NK-92 (cell line): ENCODE measurements around the gene TIMM8A.

ENCODE experiments used
- DNase-seq: peaks from one replicate; lab custom pipeline; 2025; ENCODE audit not compliant: unreplicated experiment; lab: John Stamatoyannopoulos, UW

The TIMM8A gene, protein sequence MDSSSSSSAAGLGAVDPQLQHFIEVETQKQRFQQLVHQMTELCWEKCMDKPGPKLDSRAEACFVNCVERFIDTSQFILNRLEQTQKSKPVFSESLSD

DNA sequence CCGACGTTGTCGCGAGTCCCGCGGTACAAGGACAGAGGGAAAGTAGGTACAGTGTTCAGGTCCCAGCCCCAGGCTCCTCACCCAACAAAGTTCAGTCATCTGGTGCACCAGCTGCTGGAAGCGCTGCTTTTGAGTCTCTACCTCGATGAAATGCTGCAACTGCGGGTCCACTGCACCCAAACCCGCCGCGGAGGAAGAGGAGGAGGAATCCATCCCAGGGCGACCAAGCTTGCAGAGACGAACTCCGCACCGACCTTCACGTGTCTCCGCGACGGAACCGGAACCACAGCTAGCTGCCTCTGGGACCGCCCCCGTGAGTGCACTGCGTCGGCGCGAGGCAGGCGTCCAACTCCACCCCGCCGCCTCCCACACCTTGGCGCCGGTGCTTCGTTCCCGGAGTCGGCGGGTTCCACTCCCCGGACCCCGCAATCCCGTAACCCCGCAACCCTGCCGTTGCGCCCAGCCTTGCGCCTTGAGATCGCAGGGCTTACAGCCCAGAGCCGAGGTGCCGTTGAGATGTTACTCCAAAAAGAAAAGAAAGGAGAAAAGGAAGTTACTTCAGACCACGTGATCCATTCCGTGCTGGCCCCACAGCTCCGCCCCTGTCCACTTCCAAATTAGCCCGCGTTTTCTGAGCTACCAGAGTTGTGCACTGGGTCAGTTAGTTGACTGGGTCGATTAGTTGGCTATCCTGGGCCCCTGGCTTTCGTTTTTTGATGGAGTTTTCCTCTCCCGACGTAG is at the start of gene TIMM8A:
Gene TIMM8A, minus strand, starts transcription at position 291 of the 741 bp plus-strand sequence. Its CDS starts 78 bp downstream, at position 213.
- no peak for DNase-seq

DNA sequence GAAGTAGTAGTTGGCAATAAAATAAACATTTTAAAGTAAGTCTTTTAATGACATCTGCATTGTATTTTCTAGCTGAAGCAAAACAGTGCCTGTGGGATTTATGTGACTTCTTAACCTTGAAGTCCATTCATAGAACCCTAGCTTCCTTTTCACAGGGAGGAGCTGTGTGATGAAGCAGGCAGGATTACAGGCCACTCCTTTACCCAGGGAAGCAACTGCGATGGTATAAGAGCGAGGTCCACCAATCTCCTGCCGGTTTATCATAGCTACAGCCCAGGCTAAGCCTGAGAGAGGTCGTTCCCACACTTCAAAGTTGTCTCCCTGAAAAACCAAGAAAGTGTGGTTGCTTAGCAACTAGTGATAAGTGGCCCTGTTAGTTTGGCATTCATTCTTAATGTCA is 49.2 kb upstream of the TIMM8A start:
- no peak for DNase-seq

DNA sequence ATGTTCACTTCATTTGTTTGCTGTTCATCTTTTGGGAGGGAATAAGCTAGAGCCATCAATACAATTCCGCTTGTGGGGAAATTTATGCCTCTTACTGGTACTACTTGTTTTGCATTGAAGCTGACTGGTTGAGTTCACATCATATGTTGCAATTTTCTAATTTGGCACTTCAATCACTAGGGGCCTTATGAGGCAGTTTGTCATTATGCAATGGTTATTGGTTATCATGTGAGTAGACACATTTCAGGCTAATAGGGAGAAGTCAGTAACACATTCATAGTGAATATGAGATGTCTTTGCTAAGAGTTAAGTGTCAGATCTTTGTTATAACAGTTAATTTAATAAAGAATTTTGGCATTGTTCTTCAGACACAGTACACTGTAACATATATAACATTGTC is 47.2 kb upstream of the TIMM8A start:
- no peak for DNase-seq

DNA sequence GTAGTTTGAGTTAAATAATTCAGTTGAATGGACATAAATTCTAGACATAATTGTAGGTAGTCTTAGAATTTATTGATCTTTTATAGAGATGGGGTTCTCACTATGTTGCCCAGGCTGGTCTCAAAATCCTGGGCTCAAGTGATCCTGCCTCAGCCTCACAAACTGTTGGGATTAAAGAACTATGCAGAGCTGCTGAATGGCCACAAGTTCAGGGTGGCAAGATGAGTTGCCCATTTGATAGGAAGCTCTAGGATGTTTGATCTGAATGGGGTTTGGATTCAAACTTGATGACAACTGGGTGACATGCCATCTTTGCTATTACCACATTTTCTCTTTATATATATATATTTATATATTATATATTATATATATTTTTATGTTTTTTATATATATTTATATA is 45.8 kb upstream of the TIMM8A start:
- DNase-seq, result no peak

DNA sequence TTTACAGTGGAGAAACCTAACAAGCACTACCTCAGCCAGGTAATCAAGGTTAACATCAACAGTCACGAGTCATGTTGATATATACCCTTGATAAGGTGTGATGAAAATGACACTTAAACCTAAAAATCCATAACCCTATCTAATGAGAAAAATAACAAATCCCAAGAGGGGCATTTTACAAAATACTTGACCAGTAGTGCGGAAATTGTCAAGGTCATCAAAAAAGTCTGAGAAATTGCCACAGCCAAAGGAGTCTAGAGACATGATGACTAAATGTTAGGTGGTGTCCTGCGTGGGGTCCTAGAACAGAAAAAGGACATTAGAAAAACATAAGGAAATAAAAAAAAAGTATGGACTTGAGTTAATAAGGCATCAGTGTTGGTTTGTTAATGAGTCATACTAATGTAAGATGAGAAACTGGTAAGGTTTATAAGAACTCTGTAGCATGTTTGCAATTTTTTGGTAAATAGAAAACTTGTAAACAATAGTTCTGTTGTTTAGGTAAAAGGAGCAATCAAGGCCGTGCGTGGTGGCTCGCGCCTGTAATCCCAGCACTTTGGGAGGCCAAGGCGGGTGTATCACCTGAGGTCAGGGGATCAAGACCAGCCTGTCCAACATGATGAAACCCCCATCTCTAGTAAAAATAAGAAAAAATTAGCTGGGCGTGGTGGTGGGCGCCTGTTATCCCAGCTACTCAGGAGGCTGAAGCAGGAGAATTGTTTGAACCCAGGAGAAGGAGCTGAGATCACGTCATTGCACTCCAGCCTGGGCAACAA is 45.2 kb upstream of the TIMM8A start:
- no peak for DNase-seq

DNA sequence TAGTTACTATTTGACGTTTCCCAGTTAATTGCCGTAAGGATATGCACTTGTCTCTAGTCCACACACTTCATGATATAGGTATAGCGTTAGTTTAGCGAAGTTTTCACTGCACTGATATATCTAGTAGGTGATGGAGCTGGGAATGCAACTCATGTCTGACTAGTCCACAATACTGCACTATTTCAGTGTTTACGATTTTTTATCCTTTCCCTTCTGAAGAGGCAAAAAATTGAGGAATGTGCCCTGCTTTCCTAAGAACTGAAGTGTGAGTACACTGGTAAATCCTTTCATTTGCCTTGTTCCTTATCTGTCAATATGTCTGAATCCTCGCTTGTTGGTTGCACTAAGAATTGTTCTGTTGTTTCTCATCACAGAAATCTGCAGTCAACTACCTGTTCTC is 43.3 kb upstream of the TIMM8A start:
- no peak for DNase-seq

DNA sequence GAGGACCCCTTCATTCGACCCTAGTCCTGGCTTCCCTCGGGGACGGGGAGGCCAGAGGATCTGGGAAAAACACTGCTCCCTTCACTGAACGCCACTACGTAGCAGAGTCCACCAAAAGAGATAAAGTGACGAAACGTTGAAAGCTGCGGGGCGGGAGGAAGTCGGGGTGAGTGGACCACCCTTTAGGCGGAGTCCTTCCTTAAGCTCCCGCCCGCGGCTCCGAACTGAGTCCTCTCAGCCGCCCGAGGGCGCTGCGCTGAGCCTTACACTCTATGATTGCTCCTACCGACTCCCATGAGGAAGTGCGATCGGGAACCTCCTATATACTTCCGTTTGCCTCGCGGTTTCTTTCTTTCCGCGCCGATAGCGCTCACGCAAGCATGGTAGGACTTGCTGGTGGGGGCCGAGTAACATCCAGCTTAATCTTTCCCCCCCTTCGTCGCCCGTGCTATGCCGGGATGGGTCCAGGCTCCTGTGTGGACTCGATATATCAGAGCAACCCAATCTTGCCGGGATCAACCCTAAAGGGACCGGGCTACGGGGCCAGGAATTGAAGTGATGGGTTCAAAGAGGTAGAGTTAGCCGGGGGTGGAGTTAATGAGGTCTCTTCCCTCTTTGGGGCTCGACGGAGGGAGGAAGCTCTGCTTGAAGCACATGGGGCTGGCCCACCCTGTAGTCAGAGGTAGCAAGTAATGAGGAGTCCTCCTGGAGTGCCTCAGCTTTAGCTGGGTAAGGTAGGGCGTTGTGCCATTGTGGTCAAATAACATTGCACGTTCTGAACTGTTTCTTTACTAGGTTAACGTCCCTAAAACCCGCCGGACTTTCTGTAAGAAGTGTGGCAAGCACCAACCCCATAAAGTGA is 42.4 kb upstream of the TIMM8A start, which contains the start of gene RPL36A:
Gene RPL36A, plus strand, starts transcription at position 348 of the 862 bp plus-strand sequence. Its CDS starts 33 bp downstream, at position 381.
- DNase-seq, result peak; percentile 1

DNA sequence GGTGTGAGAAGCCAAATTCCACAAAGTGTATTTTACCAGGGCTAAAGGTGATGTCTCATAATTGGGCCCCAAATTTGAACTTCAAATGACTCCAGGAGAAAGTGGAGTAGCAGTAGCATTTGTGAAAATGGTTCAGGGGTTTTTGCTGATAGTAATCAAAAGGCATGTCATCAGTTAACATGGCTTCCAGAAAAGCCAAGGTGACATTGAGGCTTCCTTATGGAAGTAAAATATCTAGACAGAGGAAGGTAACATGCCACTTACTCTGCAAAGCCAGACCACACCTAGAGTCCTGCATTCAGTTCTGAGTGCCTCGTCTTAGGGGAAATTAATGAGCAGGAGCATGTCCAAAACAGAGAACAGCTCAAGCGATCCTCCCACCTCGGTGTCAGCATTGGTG is 40.1 kb upstream of the TIMM8A start:
- DNase-seq, result no peak

DNA sequence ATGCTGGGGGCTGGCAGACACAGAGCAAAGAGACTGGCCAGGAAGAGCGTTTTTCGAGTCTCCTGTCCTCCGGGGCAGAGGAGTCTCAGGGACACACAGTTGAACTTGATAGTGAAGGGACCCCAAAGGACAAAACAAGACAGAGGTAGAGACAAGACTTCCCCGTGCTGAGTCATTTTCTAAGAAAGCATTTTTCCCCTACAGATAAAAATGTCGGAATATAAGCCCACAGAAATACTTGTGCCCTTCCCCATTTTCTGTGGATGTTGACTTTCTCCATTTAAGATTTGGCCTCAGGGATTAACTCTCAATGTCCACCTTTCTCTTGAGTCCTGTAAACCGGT is 38.0 kb upstream of the TIMM8A start:
- no peak for DNase-seq

DNA sequence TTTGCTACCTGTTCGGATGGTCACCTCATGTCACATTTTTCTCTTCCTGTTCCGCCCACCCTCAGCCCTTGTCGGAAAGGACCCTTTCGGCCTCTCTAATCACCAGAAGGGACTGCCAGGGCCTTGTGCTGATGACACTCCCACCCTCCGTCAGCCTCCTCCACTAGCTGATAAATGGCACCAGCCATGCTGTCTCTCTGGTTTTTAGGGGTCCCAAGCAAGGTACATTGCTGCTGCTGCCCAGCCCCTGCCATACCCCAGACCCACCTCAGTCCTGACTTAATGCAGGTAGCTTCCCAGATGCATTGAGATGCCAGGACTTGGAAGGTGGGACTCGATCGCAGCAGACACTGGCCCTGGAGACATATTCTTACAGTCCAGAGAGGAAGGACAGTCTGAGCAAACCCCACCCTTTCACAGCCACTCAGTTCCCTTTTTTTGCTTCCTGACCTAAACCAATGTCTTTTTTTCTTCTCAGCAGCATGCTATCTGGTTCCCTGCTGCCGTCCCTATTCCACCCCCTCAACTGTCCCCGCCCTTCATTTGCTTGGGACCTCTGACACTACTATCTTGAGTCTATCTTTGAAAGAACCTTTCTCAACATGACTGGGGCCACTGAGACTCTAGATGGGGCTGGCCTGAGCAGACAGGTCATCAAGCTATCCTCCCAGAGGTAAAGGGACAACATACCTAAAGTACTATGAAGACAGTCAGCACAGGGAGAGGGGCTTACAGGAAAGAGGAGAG is 37.4 kb upstream of the TIMM8A start, which contains the start of gene BTK:
Gene BTK, minus strand, starts transcription at position 397 of the 747 bp plus-strand sequence. CDS start 10,907 bp downstream, outside the sequence.
- no peak for DNase-seq

DNA sequence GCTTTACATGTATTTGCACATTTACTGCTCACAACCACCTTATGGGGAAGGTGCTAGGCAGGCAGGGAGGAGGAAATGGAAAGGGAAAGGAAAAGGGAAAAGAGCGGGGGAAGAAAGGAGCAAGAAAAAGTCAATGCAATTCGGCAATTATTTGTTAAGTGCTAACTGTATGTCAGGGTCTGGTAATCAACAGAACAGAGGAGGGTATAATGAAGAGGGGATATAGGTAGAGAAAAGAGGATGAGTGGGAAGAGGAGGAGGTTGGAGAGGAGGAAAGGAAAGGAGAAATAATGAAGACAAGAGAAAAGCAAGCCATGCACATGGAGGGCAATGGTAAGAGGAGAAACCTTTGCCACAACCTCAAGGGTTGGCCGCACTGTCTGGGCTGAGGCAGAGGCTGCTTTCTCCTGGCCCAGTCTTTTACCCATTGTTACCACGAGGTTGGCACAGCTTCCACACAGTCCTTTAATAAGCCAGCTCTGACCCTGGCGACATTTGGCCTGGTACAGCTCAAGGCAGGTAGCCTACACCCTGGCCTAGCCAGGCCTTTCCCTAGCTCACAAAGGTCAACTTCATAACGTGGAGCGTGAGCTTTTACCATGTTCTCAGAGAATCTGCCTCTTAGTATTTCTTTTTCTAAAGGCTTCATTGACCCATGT is 36.6 kb upstream of the TIMM8A start:
- no peak for DNase-seq

DNA sequence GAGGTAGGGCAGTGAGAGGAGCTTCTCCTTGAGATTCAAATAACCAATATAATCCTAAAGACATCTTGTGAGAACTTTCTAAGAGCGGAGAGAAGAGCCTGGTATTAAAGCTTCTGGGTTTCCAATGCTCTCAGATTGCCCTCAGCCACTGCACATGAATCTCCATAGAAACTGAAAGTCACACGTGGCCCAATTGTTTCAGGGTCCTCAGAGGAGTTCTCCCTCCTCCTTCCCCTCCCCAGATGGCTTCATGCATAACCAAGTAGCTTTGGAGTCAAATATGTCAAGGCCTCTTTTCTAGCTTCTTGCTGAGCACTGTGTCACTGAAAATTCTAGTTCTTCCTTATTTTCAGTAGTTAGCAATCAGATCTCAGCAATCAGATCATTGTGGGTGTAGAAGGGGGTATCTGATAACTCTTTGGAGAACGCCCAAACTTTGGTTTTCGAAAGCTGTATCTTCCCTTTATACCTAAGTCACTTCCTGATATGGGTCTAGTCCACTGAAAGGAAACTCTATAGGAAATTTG is 35.2 kb upstream of the TIMM8A start:
- no peak for DNase-seq

DNA sequence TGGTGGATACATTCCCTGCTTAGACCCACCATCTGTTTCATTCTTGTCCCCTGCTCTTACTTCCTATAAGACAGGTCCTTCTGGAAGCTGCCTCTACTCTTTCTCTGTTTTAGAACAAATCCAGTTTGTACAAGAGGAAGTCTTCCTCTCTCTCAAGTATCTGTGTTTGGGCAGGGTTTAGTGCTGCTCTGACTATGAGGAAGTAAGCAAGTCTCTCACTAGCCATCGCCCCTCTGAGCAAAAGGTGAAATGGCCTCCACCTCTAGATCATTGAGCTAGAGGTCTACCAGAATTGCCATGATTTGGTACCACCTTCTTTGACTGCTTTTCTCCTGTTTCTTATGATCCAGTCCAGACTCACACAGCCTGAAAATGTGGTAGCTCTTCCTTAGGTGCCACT is 29.0 kb upstream of the TIMM8A start:
- no peak for DNase-seq

DNA sequence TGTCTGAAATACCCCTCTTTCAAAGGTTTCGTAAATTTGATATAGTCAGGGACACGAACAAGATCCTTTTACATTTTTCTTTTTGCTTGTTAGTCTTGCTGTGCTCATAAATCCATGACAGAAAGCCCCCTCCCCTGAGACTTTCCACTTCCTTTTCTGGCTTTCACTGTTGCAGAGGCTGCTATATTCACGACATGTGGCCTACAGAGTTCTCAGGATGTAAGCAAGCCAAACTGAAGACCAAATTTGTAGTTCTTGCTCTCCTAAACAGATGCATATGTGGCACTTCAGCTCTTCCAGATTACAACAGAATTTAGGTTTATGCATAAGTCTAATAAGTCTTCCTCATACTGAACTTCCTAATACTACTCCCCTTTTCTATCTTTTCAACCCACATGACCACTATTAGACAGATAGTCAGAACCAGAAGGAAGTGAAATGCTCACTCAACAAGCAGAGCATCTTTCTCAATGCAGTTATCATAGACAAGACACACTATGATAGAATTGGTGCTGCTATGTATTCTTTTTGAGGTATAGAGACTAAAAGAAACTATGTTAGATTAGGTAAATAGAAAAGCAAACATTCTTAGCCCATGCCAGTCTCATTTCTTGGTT is 22.5 kb upstream of the TIMM8A start:
- no peak for DNase-seq

DNA sequence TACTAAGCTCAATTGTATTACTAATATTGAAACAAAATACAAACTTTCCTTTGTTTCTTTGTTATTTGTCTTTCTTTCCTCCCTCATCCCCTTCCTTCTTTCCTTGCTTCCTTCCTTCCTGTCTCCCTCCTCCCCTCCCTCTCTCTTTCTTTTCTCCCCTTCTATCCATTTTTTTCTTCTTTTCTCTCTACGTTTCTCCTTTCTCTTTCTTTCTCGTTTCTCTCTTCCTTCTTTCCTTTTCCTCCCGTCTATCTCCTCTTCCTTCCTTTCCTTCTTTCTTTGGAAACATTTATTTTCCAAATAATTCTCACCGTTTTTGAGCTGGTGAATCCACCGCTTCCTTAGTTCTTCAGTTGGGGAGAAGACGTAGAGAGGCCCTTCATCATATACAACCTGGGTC is 21.1 kb upstream of the TIMM8A start:
- no peak for DNase-seq

DNA sequence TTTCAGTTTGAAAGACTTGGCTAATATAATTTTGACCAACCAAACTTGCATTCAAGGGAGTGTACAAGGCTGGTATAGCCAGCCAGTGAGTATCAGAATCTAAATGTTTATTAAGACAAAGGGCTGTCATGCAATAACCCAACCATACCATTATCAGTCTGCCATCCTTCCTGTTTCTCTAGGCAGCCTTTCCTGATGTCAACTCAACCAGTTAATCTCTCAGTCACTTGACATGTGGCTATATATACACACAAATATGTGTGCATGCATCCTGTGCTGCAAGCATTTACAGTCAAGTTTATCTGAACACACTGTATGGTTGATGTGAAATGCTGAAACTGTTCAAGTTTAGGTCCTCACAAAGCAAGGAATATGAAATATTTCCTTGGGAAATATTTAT is 20.3 kb upstream of the TIMM8A start:
- no peak for DNase-seq

DNA sequence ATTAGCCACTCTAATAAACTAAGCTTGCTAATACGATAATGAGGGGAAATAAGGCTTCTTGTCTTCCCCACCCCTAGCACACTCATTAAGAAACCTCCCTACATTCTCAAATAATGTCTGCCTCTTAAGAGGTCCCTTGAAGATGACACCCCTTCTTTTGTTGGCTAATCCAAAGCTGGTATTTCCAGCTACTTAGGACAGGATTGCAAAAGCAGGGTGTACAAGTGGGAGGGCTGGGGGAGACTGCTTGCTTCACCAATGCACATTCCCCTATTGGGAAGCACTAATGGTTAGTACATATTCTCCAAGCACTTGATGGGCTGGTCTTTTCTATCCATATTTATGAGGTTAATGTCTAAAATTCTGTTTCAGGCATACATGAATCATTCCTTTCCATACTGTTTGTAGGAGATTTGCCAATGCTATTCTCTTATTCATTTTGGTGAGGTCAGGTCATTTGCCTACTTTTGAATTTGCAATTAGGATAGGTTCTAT is 16.8 kb upstream of the TIMM8A start:
- no peak for DNase-seq

DNA sequence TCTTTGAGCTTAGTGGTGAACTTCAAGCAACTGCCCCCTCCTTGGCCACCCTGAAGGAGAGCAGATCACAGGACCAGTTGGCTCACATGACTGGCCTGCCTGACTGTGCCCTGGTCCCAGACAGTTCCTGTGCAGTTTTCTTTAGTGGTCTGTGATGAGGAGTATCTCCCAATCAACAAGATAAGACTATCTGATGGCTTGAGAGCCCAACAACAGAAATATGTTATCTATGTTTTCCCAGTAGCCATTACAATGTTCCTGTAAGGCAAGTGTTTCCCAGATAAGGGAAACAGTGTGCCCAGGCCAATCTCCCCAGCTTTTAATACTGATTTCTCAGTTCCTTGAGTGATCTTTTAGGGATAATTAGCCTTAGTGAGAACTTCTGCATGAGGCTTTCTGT is 14.2 kb upstream of the TIMM8A start:
- no peak for DNase-seq

DNA sequence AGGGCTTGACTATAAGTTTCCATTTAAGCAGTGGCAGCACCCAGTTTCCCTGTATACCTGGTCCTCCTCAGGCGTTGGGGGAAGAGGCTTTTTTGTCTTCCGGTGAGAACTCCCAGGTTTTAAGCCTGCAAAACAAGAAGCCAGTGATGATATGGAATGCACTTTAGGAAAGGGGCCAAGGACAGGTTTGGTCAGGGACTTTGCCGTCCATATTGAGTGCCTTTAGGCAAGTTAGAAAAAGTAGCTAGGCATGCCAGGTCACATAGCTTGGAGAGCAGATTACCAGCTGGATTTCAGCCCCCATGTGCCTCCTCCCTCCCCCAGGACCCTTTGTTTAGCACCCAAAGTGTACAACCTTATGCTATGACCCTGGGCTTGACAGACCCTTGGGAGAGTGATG is 13.6 kb upstream of the TIMM8A start:
- no peak for DNase-seq
